Left forelimb (tissue), 1 donor: Measurements from ENCODE around the gene LY9.

ENCODE experiments used
- DNase-seq: peaks from one replicate; pipeline ENCODE4 v3.0.0-alpha.2; 2018; ENCODE audit warnings: low spot score

LY9 gene

DNA sequence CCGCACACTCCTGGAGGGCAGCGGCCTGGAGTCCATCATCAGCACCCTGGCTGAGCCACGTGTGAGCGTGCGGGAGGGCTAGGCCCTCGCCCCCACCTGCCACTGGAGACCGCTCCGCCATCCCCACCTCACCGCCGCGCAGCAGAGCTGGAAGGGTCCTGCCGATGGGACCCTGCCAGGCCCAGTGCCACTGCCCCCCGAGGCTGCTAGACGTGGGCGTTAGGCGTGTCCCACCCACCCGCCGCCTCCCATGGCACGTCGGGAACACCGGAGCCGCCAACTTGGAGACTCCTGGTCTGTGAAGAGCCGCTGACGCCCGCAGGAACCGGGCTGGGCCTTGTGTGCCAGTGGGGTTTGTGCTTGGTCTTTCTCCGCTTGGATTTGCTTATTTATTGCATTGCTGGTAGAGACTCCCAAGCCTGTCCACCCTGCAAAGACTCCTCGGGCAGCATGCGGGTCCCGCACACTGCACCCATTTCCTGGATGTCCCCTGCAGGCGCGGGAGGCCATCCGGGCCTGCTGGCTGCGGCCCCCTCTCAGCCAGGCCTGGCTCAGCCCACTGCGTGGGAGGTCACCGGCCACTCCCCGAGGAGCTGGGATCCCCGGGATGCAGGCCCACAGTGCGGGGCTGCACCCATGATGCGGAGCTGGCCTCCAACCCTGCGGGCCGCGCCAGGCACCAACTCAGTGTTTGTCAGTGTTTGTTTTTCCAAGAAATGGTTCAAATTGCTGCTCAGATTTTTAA, 6.0 kb downstream of the LY9 start:
- DNase-seq, result no peak

DNA sequence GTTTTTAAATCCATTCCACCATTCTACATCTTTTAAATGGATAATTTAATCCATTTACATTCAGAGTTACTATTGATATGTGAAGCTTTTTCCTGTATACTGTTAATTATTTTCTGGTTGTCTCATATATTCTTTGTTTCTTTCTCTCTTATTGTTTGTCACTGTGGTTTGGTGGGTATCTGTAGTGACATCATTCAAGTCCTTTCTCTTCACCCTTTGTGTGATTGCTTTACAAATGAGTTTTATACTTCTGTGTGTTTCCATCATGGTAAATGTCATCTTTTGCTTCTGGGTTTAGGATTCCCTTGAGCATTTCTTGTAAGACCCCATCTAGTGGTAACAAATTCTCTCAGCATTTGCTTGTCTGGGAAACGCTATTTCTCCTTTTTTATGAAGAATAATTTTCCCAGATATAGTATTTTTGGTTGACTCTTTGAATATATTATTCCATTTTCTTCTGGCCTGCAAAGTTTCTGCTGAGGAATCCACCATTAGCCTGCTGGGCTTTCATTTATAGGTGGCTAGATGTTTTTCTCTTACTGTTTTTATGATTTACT, 10.2 kb downstream of the LY9 start:
- DNase-seq, result no peak

DNA sequence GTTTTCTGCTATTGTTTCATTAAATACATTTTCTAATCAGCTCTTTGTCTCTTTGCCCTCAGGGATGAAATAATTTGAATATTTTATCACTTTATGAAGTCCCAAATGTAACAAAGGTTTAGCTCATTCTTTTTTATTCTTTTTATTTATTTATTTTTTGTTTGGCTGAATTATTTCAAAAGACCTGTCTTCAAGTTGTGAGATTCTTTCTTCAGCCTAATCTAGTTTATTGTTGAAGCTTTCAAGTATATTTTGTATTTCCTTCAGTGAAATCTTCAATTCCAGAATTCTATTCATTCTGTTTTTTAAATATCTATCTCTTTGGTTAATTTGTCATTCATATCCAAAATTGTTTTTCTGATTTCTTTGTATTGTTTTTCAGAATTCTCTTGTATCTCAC, 10.8 kb downstream of the LY9 start:
- DNase-seq, result no peak

DNA sequence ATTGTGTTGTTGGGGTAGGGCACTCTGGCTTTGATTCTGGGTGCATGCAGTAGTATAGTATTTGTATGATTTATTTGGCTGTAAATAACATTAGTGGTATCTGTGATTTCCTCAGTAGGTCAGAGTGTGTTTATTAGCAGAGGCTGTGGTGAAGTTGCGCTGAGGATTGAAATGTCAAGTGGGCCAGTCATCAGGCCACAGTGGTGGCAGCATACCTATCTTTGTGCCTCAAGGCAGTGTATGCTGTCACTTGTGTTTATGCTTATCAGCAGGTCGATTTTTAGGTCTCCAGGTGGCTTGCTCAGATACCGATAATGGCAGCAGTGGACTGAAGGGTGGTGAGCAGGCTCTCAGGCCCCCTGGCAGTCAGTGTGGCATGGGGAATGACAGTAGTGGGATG, 11.3 kb downstream of the LY9 start:
- no peak for DNase-seq

DNA sequence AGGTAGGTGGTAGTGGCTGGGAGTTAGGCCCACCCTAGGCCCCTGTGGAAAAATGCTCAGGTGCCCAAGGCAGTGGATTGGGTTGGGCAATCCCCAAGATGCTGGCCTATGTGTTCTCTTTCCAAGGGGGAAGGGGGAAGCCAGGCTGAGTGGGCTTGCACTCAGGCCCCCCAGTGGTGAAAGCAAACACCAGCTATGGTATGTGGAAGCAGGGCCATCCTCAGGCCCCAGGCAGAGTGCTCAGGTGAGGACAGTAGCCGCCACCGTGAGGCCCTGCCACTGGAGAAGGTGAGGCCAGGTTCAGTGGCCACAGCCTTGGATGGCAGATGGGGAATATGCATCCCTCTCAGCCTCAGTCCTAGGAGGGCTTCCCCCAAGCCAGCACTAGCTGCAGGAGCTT, 11.8 kb downstream of the LY9 start:
- no peak for DNase-seq

DNA sequence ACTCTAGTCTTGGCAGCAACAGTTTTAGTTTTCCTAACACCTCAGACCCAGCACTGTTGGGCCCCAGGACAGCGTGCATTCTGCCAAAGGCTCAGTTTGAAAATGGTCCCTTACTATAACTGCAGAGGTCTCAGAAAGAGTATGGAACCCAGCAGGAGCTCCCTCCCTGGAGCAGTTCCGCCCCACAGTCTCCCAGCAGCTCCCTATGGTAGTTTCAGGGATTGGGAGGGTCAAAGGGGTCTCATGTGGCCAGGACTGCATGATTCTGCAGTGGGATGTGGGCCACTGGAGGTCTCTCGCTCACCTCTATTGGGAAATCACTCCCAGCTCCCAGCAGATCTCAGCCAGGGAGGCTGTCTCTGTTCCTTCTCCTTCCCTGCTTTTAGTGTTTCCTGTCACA, 12.3 kb downstream of the LY9 start:
- DNase-seq, result no peak

DNA sequence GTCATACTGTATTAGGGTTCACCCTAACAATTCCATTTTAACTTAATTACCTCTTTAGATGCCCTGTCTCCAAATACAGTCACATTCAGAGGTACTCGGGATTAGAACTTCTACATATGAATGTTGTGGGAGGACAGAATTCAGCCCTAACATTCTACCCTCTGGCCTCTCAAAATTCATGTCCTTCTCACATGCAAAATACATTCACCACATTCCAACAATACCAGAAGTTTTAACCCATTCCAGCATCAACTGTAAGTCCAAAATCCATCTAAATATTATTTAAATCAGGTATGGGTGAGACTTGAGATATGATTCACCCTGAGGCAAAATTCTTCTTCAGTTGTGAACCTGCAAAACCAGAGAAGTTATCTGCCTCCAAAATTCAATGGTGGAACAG, 14.5 kb downstream of the LY9 start:
- DNase-seq, result no peak

DNA sequence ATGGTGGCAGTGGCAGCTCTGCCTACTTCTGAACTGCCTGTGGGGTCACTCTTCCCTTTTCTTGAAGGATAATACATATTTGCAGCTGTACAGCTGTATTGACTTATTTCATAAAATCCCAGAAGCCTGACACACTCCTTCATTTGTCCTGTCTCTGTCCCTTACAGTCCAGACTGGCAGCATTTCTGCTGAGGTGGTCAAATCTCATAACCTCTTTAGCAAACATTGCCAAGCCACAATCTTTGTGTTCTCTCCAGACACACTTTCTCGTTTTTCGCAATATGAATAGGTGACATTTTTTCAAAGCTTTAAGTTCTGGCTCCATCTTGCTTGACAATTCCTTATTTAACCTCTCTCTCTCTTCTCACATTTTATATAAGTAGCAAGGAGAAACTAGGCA, 15.2 kb downstream of the LY9 start:
- no peak for DNase-seq

DNA sequence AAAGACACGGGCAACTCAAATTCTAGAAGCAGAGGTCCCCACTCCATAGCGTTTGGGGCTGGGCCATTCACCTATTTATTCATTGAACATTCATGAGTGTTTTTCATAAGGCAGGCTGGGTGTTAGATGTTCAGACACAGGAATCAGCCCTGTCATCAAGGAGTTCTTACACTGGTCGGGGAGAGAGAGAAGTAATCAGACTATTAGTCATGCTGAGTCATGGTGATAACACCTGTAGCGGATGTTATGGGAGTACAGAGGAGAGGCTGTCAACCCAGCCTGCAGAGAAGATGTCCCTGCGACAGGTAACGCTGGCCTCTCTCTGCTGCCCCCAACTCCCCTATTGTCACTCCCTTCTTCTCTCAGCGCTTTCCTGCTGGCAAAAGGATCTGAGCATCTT, 17.2 kb downstream of the LY9 start:
- no peak for DNase-seq

DNA sequence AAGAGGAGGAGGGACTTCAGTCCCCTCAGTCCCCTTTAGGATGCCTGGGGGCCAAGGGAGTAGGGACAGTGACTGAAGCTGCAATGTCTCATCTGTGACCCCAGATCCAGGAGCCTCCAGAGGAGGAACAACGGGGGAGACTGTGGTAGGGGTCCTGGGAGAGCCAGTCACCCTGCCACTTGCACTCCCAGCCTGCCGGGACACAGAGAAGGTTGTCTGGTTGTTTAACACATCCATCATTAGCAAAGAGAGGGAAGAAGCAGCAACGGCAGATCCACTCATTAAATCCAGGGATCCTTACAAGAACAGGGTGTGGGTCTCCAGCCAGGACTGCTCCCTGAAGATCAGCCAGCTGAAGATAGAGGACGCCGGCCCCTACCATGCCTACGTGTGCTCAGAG, 18.3 kb downstream of the LY9 start:
- DNase-seq, result no peak

DNA sequence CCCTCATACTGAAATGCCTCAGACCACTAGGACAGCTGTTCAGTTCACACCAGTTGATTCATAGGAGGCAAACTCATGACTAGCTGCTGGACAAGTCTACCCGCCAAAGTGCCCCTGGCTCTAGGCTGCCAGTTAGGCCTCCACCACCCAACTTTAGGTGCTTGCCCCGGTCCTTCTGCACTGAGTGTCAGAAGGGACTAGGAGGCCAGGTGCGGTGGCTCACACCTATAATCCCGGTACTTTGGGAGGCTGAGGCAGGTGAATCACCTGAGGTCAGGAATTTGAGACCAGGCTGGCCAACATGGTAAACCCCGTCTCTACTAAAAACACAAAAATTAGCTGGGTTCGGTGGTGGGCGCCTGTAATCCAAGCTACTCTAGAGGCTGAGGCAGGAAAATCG, 18.9 kb downstream of the LY9 start:
- DNase-seq, result no peak

DNA sequence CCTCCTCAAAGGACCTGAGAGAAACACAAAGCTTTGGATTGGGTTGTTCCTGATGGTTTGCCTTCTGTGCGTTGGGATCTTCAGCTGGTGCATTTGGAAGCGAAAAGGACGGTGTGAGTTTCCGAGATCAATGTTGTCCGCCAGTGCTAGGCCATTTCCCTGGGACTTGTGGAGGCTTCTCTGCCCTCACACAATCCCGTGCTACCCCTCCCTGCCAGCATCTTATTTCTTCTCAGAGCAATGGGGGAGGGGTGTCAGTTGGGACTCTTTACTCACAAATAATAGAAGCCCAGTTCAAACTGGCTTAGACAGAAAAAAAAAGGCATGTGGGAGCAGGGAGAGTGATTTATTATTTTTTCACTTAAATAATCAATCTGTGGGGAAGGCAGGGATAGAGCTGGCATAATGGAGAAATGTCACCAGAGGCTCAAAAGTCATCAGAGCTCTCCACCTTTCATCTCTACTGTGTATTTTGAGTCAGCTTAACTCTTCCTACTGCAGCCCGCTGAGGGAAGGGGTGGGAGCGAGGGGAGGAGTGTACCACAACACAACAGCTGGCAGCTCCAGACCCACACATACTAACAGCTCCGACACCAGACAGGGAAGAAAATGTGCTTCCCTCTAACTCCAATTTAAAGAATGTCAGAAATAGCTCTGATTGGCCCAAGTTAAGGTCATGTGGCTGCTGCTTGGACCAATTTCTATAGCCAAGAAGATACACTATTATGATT, 22.4 kb downstream of the LY9 start:
- DNase-seq, result no peak

DNA sequence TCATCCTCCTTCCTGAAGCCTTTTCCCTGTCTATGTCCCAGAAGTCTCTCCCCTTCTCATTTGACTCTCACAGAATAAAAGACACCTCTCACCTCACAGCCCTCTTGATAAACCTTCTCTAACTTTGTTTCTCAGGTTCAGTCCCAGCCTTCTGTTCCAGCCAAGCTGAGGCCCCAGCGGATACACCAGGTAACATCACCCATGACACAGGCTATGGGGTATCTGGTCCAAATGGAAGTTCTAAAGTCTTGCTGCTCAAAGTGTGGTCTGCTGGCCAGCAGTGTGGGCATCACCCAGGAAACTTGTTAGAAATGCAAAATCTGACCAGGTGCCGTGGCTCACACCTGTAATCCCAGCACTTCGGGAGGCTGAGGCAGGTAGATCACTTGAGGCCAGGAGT, 23.2 kb downstream of the LY9 start:
- no peak for DNase-seq

DNA sequence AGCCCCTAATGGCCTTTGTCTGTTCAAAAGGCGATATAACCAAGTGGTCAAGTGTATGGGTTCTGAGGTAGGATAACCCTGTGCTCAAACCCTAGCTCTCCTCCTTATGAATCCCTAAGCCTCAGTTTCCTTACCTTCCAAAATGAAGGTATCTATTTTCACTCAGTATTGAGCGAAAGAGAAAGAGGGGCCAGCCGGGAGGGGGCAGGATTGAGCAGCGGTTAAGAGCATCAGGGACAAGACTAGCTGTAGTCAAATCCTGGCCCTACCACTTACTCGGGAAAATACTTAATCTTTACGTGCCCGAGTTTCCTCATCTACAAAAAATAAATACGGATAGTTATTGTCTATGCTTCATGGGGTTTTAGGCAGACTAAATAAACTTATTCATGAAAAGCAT, 25.7 kb downstream of the LY9 start:
- DNase-seq, result no peak

DNA sequence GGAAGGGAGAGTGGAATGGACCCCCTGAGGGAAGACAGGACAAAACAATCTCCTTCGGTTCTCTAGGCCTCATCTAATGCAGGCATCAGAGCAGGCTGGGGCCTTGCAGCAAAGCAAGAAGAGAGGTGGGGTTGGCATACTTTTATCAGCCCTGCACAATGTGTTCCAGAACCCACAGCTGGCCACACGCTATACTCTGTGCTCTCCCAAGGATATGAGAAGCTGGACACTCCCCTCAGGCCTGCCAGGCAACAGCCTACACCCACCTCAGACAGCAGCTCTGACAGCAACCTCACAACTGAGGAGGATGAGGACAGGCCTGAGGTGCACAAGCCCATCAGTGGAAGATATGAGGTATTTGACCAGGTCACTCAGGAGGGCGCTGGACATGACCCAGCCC, 27.3 kb downstream of the LY9 start:
- DNase-seq, result no peak

DNA sequence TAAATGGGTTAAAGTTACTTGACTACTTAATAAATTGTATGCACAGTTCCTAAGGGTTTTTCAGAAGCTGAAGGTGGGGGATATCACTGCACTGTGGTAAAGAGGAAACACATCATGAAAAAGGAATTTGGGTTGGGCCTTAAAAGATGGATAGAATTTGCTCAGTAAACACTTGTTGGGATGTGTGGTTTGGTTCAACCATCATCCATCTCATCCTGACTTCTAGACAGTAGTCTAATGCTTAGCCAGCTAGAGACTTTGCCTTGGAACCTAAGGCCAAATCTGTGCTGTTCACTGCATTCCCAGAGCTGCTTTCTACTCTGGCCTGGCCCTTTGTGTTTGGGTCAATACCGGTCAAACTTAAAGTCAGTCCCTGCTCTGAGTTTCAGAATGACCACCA, 30.6 kb downstream of the LY9 start:
- DNase-seq, result no peak

DNA sequence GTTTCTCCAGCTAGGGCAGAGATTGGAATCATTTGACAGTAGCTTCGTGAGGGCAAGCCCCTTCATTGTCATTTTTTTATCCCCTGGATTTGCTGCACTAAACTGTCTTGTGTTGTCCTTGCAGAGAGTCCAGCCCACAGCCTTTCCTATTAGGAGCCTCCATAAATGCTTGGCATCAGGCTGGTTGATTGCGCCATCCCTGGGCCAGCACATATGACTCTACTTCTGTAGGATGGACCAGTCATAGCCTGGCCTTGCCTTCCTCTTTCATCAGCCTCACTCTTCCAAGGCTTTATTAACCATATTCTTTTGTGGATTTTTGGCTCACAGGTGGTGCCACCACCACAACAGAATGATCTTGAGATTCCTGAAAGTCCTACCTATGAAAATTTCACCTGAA, 31.4 kb downstream of the LY9 start:
- no peak for DNase-seq

DNA sequence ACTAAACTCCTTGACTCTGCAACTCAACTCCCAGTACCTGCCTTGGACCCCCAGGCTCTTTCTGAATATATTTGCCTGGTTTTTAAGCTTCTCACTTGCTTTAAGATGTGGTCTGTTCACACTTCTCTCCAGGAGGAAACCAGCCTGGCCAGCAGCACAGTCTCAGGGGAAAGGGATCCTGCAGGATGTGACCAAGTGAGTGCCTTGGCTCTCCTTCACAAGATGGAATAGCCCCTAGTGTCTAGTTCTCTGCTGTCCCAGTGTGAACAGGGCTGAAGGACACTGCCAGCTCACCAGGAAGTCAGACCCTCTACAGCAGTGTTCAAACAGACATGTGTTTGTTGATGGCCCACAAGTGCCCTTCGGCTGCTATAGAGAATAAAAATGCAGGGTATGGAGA, 33.8 kb downstream of the LY9 start:
- no peak for DNase-seq

DNA sequence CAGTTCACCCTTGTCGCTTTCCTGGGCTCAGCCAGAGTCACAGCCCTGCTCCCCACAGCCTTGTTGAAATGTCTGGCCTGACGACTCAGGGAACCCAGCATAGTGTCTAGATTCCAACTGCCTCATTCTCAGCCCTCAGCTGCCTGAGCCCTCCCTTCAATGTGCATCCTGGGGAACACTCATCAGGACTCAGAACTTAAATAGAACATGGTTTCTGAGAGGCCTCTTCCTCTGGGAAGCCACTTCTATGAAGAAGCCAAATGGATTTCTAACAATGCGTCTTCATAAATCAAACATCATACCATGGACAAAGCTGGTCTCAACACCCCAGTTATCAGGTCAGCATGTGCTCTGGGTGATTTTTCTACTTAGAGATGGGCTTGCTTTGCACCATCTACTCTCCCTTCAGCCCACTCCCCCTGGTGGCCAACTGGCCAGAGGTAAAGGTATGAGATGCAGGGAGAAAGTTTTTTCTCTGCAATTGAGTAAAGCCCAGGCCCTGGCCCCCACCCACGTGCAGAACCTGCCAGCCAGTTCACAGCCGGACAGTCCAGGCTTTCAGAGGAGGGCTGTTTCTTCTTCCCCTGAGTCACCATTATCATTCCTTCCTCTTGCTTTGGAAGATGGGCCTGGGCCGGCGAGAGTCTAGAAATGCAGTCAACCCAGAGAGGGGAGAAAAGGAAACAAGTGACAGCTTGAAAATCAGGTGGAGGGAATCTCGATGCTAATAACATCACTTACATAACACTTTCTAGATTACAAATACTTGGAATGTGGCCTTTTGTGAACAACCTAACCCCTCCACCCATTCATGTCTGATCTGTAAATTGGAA, 34.6 kb downstream of the LY9 start:
- no peak for DNase-seq

DNA sequence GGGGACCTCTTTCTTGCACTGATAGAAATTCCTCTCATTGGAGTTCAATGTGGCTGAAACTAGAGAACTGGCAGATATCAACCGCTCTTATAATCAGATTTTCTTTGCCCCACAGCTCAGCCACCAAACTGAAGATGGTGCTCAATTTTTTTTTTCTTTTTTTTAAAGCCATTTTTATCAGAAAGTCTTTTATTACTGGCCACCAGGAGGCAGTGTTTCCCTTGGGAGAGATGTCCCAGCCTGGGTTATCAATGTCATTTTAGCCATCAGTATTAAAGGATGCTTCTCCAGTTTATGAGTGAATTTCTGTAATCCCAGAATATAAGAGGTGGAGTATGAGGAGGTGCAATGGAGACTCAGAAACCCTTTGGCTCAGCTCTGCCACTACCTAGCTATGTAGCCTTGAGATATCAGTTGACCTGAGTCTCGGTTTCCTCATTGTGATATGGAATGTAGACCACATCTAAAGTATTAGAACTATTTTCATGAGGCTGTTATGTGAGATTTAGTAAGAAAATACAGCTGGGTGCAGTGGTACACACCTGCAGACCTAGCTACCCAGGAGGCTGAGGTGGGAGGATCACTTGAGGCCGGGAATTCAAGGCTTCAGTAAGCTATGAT, 39.1 kb downstream of the LY9 start:
- no peak for DNase-seq

DNA sequence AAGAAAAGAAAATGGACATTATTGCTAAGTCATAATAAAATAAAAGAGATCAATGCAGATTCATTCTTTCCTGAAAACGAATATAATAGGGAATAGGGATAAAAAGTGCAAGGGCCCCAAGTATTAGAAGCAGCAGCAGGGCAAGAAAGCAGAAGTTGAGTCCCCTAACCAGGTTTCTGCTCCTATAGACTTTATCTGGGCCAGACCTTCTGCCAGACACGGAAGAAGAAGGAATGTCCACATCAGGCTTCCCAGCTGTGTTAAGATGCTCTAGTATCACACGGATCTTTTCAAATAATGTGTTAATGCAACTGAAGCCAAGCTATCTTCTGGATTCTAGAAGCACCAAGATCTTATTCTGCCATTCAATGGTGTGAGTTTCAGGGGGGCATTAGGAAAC, 39.8 kb downstream of the LY9 start:
- no peak for DNase-seq

DNA sequence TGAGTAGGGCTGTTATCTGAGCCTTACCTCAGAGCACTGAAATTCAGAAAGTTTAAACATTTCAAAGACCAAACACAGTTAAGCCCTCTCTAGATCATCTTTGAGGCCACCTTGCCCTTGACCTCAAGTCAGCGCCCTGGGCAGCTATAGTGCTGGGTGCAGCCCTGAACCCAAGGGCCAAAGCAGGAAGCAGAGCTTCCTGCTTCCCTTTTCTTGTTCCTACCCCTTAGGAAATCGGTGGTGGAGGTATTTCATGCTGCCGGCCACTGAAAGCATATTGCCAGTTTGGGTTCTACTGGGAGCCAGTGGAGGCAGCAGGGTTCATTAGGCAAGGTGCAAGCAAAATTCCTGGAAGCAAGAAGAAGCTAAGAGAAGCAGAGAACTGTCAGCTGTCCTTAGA, 40.6 kb downstream of the LY9 start:
- DNase-seq, result no peak
